RWPE1 (cell line): ENCODE data around the gene EDARADD.
"Not testable (repeated sequence)": the region's sequence is repeated elsewhere in the genome, so short reads cannot be mapped to it uniquely, and the experiment has no call there.

Experiments
- CTCF ChIA-PET: fragments of 350-600 bp; sonication (Branson Sonifier 250); formaldehyde crosslinking; extraction: SDS; loops from one replicate; lab custom pipeline; 2021; lab: Yijun Ruan, JAX
- POLR2A ChIA-PET: fragments of 400-600 bp; formaldehyde crosslinking; extraction: SDS; loops from one replicate; lab custom pipeline; 2020; ENCODE audit warnings: antibody characterized with exemption; ENCODE audit not compliant: low non-redundant PET; lab: Yijun Ruan, JAX
- DNase-seq: peaks from one replicate; pipeline ENCODE4 v3.0.0; 2012; ENCODE audit warnings: low spot score
- H3K27ac ChIP-seq: fragments of 450-650 bp; 2 replicates; pipeline ENCODE4 v1.5.1; 2017
- TF ChIP-seq, protein P1 (sequence below): fragments of 450-650 bp; conservative IDR thresholded peaks from 2 replicates; pipeline ENCODE4 v1.5.1; 2017; ENCODE audit warnings: low read depth, mild to moderate bottlenecking

The EDARADD gene

DNA sequence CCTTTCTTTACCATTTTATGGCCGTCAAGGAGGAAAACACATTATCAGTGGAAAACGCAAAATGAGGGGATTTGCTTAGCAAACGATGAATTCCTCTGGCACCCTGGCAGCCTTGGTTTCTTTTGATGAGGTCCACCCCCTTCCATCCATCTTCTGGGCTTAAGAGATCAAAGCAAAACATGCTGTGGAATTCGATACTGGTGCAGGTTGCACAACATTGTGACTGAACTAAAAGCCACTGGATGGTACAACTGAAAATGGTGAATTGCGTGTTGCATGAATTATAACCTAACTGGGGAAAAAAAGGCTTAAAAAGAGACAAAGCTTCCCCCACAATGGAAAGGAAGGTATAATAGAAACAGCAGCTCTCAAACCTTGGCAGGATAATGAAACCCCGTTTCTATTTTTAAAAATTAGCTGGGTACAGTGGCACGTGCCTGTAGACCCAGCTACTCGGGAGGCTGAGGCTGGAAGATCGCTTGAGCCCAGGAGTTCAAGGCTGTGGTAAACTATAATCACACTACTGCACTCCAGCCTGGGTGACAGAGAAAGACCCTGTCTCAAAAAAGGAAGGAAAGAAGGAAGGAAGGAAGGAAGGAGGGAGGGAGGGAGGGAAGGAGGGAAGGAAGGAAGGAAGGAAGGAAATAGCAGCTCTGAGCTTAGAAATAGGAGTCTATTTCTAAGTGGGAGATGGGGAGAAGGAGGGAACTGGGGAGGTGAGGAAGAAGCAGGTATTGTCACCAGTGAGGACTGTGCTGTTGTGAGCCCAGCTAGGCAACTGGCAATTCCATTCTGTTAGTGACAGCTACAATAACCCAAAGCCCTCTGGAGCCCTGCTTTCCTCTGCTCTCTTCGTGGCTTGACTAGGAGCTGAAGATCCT, 100.7 kb downstream of the EDARADD start:
- ChIA-PET CTCF (interaction anchor here (1.2 kb wide), 1 partner anchor 13 kb away, joined by 3 read pairs; no protein-coding TSS in a partner anchor), POLR2A (no interaction called here)
- no peak for DNase-seq
- H3K27ac ChIP-seq: no peak overlapping the region
- TF ChIP-seq, protein P1, sequence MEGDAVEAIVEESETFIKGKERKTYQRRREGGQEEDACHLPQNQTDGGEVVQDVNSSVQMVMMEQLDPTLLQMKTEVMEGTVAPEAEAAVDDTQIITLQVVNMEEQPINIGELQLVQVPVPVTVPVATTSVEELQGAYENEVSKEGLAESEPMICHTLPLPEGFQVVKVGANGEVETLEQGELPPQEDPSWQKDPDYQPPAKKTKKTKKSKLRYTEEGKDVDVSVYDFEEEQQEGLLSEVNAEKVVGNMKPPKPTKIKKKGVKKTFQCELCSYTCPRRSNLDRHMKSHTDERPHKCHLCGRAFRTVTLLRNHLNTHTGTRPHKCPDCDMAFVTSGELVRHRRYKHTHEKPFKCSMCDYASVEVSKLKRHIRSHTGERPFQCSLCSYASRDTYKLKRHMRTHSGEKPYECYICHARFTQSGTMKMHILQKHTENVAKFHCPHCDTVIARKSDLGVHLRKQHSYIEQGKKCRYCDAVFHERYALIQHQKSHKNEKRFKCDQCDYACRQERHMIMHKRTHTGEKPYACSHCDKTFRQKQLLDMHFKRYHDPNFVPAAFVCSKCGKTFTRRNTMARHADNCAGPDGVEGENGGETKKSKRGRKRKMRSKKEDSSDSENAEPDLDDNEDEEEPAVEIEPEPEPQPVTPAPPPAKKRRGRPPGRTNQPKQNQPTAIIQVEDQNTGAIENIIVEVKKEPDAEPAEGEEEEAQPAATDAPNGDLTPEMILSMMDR: no peak

DNA sequence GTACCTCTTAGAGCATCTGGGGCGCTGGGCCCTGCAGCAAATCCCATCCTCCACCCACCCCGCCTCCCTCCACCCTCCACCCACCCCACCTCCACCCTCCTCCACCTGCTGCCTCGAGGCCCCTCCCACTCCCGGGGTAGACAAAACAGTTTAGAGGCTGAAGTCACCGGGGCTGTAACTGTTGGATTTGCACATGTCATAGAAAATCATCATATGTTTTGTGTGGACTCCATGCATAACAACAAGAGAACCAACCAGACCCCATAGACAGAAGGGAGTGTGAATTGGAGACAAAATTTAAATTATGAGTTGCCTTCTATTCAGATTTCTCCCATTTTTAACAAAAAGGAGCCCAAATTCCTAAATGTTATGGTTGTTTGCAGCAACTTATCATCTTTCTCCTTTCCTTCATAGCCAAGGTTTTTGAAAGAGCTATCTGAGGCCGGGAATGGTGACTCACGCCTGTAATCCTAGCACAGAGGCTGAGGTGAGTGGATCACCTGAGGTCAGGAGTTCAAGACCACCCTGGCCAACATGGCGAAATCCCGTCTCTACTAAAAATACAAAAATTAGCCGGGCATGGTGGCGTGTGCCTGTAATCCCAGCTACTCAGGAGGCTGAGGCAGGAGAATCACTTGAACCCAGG, 101.5 kb downstream of the EDARADD start:
- DNase-seq: no peak
- POLR2A ChIA-PET: no interaction called here
- TF ChIP-seq, protein P1: no peak
- CTCF ChIA-PET: interaction anchor here (1.2 kb wide), 1 partner anchor 12 kb away, joined by 3 read pairs; no protein-coding TSS in a partner anchor
- no peak overlapping the region for H3K27ac ChIP-seq

DNA sequence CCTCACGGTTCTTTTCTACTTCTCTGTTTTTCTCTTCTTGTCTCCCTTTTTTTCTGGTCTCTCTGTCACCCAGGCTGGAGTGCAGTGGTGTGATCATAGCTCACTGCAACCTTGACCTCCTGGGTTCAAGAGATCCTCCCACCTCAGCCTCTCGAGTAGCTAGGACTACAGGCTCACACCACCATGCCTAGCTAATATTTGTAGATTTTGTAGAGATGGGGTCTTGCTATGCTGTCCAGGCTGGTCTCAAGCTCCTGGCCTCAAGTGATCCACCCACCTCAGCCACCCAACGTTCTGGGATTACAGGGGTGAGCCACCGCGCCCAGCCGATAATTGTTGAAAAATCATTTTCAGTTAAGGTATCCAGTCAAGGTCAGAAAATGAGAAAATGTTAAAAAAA, 103.8 kb downstream of the EDARADD start:
- ChIA-PET POLR2A (no interaction called here), CTCF (interaction anchor here (0.5 kb wide), 1 partner anchor 34 kb away, joined by 4 read pairs; no protein-coding TSS in a partner anchor)
- no peak overlapping the region for H3K27ac ChIP-seq
- TF ChIP-seq, protein P1: no peak
- no peak for DNase-seq

DNA sequence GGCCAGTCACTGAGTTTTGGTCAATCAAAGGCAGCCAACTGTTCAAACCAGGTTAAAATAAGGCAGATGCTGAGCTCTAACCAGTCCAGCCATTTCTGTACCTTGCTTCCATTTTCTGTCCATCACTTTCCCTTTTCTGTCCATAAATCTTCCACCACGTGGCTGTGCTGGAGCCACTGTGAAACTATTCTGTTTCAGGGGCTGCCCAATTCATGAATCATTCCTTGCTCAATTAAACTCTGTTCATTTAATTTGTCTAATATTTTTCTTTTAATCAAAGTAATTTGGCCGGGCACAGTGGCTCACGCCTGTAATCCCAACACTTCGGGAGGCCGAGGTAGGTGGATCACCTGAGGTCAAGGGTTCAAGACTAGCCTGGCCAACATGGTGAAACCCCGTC, 107.0 kb downstream of the EDARADD start:
- no peak overlapping the region for H3K27ac ChIP-seq
- CTCF ChIA-PET: no interaction called here
- POLR2A ChIA-PET: no interaction called here
- TF ChIP-seq, protein P1: no peak
- DNase-seq: no peak

DNA sequence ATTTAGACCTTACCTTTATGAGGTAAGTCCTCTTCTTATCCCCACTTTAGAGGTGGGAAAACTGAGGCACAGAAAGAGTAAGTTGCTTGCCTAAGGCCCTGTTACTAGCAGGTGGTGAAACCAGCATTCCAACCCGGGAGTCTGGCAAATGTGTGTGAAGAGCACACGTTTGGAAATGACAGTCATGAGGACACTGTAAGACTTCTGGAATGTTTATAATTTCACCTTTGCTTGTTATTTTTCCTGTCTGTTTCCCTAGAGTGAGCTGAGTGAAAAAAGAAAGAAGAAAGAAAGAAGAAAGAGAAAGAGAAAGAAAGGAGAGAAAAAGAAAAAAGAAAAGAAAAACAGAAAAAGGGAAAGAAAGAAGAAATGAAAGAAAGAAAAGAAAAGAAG, 108.5 kb downstream of the EDARADD start:
- POLR2A ChIA-PET: no interaction called here
- no peak for DNase-seq
- CTCF ChIA-PET: interaction anchor here (0.6 kb wide), 1 partner anchor 363 kb away, joined by 3 read pairs; no protein-coding TSS in a partner anchor
- TF ChIP-seq, protein P1: no peak
- H3K27ac ChIP-seq: no peak overlapping the region

DNA sequence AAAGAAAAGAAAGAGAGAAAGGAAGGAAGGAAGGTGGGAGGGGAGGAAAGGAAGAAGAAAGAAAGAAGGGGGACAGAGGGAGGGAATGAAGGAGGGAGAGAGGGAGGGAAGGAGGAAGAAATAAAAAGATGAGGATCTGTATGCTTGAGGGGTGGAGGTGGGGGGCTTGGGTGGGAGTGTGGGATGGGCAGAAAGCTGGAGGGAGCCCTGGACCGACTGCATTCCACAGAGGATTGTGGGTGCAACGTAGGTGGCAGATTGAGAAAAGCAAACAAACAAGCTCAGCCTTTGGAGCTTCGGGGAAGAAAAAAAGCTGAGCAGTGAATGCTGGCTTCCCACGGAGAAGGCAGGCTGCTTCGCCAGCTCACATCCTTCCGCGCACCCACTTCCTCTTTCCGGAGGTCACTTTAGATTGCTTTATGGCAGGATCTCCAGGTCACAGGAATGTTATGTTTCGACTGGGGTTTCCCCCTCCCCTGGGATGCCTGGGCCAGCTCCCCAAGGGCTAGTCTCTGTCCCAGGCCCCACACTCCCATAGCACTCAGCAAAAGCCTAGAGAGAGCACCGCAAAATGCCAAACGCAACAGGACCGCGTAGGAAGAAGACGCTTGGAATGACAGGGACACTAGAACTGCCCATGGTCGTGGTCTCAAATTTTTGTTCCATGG, 109.0 kb downstream of the EDARADD start:
- H3K27ac ChIP-seq: no peak overlapping the region
- POLR2A ChIA-PET: interaction anchor here (0.7 kb wide), 1 partner anchor 82 kb away, joined by 3 read pairs; no protein-coding TSS in a partner anchor
- CTCF ChIA-PET: interaction anchor here (0.6 kb wide), 2 partner anchors 54 to 364 kb away, joined by 3 read pairs; no protein-coding TSS in a partner anchor
- TF ChIP-seq, protein P1: no peak
- DNase-seq: peak; percentile 15

DNA sequence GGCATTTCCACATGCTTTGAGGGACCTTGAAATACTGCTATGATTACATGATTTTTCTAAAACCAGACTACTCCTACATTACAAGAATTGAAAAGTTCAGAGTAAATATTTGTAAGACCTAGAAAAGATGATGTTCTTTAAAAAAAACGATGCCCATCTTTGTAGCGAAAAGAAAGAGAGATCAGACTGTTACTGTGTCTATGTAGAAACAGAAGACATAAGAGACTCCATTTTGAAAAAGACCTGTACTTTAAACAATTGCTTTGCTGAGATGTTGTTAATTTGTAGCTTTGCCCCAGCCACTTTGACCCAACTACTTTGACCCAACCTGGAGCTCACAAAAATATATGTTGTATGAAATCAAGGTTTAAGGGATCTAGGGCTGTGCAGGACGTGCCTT, 110.3 kb downstream of the EDARADD start:
- CTCF ChIA-PET, POLR2A ChIA-PET, H3K27ac ChIP-seq, DNase-seq: not testable (repeated sequence)
